ENCODE measurements around the gene ADRB2. TPM values are rescaled to one million over a fixed set of nuclear protein-coding genes. Genes with fewer than 3 reads are reported as not detected.

The ADRB2 gene
- total RNA-seq, 2 experiments from 2014 or later = 4.4 to 16.8 TPM

- no peaks in the 10 kb centered on the region for H3K9me3 ChIP-seq (ENCODE audit: low read length)
- intact Hi-C loops (cut with micrococcal nuclease; ENCODE audit: unreplicated experiment) = loop anchor here (5.0 to 10.0 kb wide), 2 partner anchors 64 to 422 kb away; partner anchors contain the start of gene FBXO38
- H3K79me2 ChIP-seq (ENCODE audit: insufficient read depth, low read depth, low read length) = no peaks in the 10 kb centered on the region
- no TSS peak for BruUV-seq (replicated peaks)
- H2AFZ ChIP-seq (ENCODE audit: low read length) = peak overlapping the region; percentile 68; the same call in 1 of the 2 replicates
- H3K4me3 ChIP-seq (ENCODE audit: low read depth, low read length, poor library complexity, severe bottlenecking) = peak overlapping the region; percentile 12
- H3K36me3 ChIP-seq (ENCODE audit: insufficient read depth, low read length) = no peaks in the 10 kb centered on the region
- no peaks in the 10 kb centered on the region for H4K20me1 ChIP-seq (ENCODE audit: insufficient read depth, low read length)
- CTCF ChIA-PET (ENCODE audit: unreplicated experiment) = interaction anchor here (1.5 kb wide), 1 partner anchor 25 kb away, joined by 3 read pairs; no protein-coding TSS in a partner anchor
- POLR2A ChIA-PET = interaction anchor here (0.5 to 4.7 kb wide), 6 partner anchors 9 to 1151 kb away, joined by 3 to 34 read pairs (median 6); partner anchors contain the start of gene ADRB2
- H3K4me2 ChIP-seq (ENCODE audit: low read length) = peak overlapping the region; percentile 90
- peaks cover 61% of the 10 kb centered on the region for H3K4me1 ChIP-seq (ENCODE audit: insufficient read depth, low read length, poor library complexity, severe bottlenecking)
- no peak for DNase-seq (ENCODE audit: low spot score)
- no peaks in the 10 kb centered on the region for H3K9me2 ChIP-seq (ENCODE audit: insufficient read depth, low read length)
- H3K27ac ChIP-seq (ENCODE audit: low read depth, low read length, poor library complexity, severe bottlenecking) = peak overlapping the region; percentile 93
- TF ChIP-seq CTCF (conservative IDR thresholded peaks at IDR 0.05; ENCODE audit: low read length) (no peak), EZH2phosphoT487 (IDR thresholded peaks at IDR 0.05; ENCODE audit: borderline replicate concordance, low read depth, low read length) (no peak)
Measured at GRCh38 chr5:148806520-148806931, 19.9 kb upstream of the ADRB2 start.

- Histone ChIP-seq H3K4me2 (ENCODE audit: low read length) (peak overlapping the region; percentile 90), H3K36me3 (ENCODE audit: insufficient read depth, low read length) (no peaks in the 10 kb centered on the region), H3K4me1 (ENCODE audit: insufficient read depth, low read length, poor library complexity, severe bottlenecking) (peaks cover 69% of the 10 kb centered on the region), H3K9me2 (ENCODE audit: insufficient read depth, low read length) (no peaks in the 10 kb centered on the region), H3K79me2 (ENCODE audit: insufficient read depth, low read depth, low read length) (no peaks in the 10 kb centered on the region), H3K27ac (ENCODE audit: low read depth, low read length, poor library complexity, severe bottlenecking) (peak overlapping the region; percentile 93), H4K20me1 (ENCODE audit: insufficient read depth, low read length) (no peaks in the 10 kb centered on the region), H3K4me3 (ENCODE audit: low read depth, low read length, poor library complexity, severe bottlenecking) (peak overlapping the region; percentile 70), H2AFZ (ENCODE audit: low read length) (peak overlapping the region; percentile 83; the same call in 1 of the 2 replicates), H3K9me3 (ENCODE audit: low read length) (no peaks in the 10 kb centered on the region)
- intact Hi-C loops (cut with micrococcal nuclease; ENCODE audit: unreplicated experiment) = loop anchor here (2.0 to 10.0 kb wide), 3 partner anchors 21 to 423 kb away; partner anchors contain the start of gene FBXO38
- DNase-seq (ENCODE audit: low spot score) = peak; percentile 42
- ChIA-PET CTCF (ENCODE audit: unreplicated experiment) (interaction anchor here (1.5 kb wide), 2 partner anchors 21 to 24 kb away, joined by 3 read pairs; no protein-coding TSS in a partner anchor), POLR2A (interaction anchor here (0.5 to 4.7 kb wide), 6 partner anchors 10 to 24 kb away, joined by 3 to 34 read pairs (median 4); partner anchors contain the start of gene ADRB2)
- no TSS peak for BruUV-seq (replicated peaks)
- no peak for TF ChIP-seq EZH2phosphoT487 (IDR thresholded peaks at IDR 0.05; ENCODE audit: borderline replicate concordance, low read depth, low read length)
- TF ChIP-seq CTCF (conservative IDR thresholded peaks at IDR 0.05; ENCODE audit: low read length) = no peak
Measured at GRCh38 chr5:148807851-148808250, 18.6 kb upstream of the ADRB2 start.
